Heart right ventricle (tissue), 16 donors: ENCODE data around the gene QRFP. TPM values are rescaled to one million over a fixed set of nuclear protein-coding genes. Genes with fewer than 3 reads are reported as not detected.

ENCODE experiments used
- ATAC-seq, 8 donors: fragments of 200-7000 bp; cut with Tn5 transposase; one replicate each; pipeline ENCODE4 v1.9.1; 2020; ENCODE audit warnings: mild to moderate bottlenecking in 8 of 8, moderate library complexity in 8 of 8, moderate number of reproducible peaks in 1 of 8
- DNase-seq, 2 donors: peaks; one replicate each; pipeline ENCODE4 v3.0.0-alpha.2; 2020
- H3K27ac ChIP-seq, 10 donors: fragments of 200-600 bp; sonication (generic) in 2 of 10; one replicate each; pipeline versions ENCODE4 v1.5.0 to v1.8.0; 2020 to 2022; ENCODE audit warnings: mild to moderate bottlenecking in 3 of 10
- H3K27me3 ChIP-seq, 7 donors: fragments of 200-600 bp; one replicate each; pipeline ENCODE4 v1.8.0; 2021 to 2022; ENCODE audit warnings: mild to moderate bottlenecking in 2 of 7
- H3K36me3 ChIP-seq, 9 donors: fragments of 200-600 bp; sonication (generic) in 1 of 9; one replicate each; pipeline versions ENCODE4 v1.5.0 to v1.8.0; 2020 to 2022; ENCODE audit warnings: mild to moderate bottlenecking in 2 of 9
- H3K4me1 ChIP-seq, 9 donors: fragments of 200-600 bp; sonication (generic) in 1 of 9; one replicate each; pipeline versions ENCODE4 v1.5.0 to v1.8.0; 2020 to 2022; ENCODE audit warnings: mild to moderate bottlenecking in 4 of 9
- H3K4me3 ChIP-seq, 10 donors: fragments of 200-600 bp; sonication (generic) in 2 of 10; one replicate each; pipeline versions ENCODE4 v1.5.0 to v1.8.0; 2020 to 2022; ENCODE audit warnings: mild to moderate bottlenecking in 7 of 10, moderate library complexity in 2 of 10
- H3K9me3 ChIP-seq, 11 donors: fragments of 200-600 bp in 10 of 11; sonication (generic) in 2 of 11; one replicate each; pipeline versions ENCODE4 v1.5.0 to v1.8.0; 2013 to 2022; ENCODE audit warnings: mild to moderate bottlenecking in 2 of 11, control low read depth in 1 of 11, moderate library complexity in 1 of 11
- WGBS, 2 donors: extraction: QIAGEN DNeasy Blood & Tissue Kit; methylation state at CpG; one replicate each; pipeline ENCODE4 v1.1.7; 2013; ENCODE audit warnings: inconsistent platforms in 1 of 2; 5-methylcytosine and 5-hydroxymethylcytosine counted together
- intact Hi-C, 10 donors: fragments of 100-400 bp; cut with DNase I; formaldehyde crosslinking; loops; one replicate each; pipeline versions ENCODE4 v1.11.1 to v1.14.2; 2022
- polyA plus RNA-seq, 2 donors: library from polyadenylated mRNA; stranded (reverse); fragments of 200-250 nt; gene quantifications; one replicate each; pipeline ENCODE4 v1.2.3, GENCODE V29; 2013
- total RNA-seq, 10 donors: library from RNA; stranded (reverse); fragmentation: NEBNext Ultra II Directional in 3 of 10; extraction: Animal tissue kit (Norgen Biotek cat#: 25700) in 3 of 10; gene quantifications; one replicate each; pipeline versions ENCODE4 v1.2.1 to v1.2.4, GENCODE V29; 2021 to 2023
- TF ChIP-seq, protein P1 (sequence below), 9 donors: fragments of 200-600 bp; sonication (generic) in 2 of 9; IDR thresholded peaks; one replicate each; pipeline versions ENCODE4 v1.5.0 to v1.8.0; 2021 to 2022; ENCODE audit warnings: antibody characterized with exemption in 9 of 9, mild to moderate bottlenecking in 5 of 9, moderate library complexity in 1 of 9
- donor health status: Arrhythmogenic right ventricular cardiomyopathy.
- donor health status: ischemic (EF 13 %, LVEDD 7.1; RV severe dilation, severe dysfunction).
- donor health status: healthy with polysubstance abuse.
- donor health status: DM: no; HTN: yes; CAD: no.
- donor health status: DM: no; HTN: no; CAD: no.
- donor health status: ischemic (EF 25% LVEDD 6.9; RV normal size, moderate dysfunction).
- donor health status: ischemic (EF 25% LVEDD 5.7; RV mildly dilated, moderate dysfunction).
- donor health status: healthy.
- donor health status: DM: yes; HTN: yes; CAD: no.
- donor health status: Ischemic cardiomyopathy.
- donor health status: ischemic (EF 35%, LVEDD 5.7; RV mildly dilated, moderate dysfunction).
- donor health status: nonischemic (EF 11% LVEDD 7.7; RV severe dilation, severe dysfunction).
- donor health status: DM: yes; HTN: yes; CAD: no.
- donor health status: PGD.
- donor health status: ischemic (EF 29% LVEDD 5.4; RV normal size, mild dysfunction).
- donor health status: nonischemic (EF 23%, LVEDD 6.1; RV moderate dilation, normal function).

The QRFP gene
- total and polyA plus RNA-seq, 12 donors = 0.06 TPM; not detected in 11

- intact Hi-C loops = loop anchor here in 3 of 10 donors (5.0 to 10.0 kb wide), 3 partner anchors 65 to 235 kb away; no protein-coding TSS in a partner anchor
- no peak for ATAC-seq
- no peak for DNase-seq
Observed at GRCh38 chr9:130937146-130938076, 40.8 kb upstream of the QRFP start.

DNA sequence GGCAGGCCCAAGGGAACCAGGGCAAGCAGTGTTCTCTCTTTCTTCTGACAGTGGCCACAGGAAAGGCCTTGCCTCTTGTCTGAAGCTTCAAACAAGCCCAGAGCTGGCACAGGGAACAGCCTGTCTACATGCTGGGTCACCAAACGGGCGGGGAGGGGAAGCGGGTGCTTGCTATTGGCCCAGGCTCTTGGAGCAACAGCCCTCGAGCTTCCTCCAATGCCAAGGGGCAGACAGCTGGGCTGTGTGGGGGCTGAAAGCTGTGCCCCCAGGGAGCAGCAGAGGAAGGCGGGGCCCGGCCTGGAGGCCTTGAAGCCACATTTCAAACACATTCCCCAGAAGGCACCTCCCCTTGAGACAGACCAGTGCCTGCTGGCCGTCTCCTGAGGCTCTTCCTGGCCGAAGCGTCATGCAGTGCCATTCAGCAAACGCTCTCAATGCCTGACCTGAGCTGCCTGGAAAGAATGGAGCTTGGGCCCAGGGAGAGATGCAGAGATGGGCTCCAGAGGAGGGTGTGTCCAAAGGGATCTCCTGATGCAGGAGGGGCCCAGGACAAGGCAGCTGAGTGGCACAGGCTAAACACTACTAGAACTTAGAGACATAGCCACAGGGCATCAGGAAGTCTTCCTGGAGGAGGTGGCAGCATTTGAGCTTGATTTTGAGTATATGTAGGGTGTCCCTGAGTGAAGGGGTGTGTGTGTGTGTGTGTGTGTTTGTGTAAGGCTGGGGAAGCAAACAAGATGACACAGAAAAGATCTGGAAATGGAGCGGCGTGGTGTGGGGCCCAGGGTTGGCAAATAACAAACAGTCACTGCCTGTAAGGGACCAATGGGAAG lies 39.9 kb upstream of the QRFP start:
- intact Hi-C loops = loop anchor here in 3 of 10 donors (5.0 to 10.0 kb wide), 3 partner anchors 64 to 234 kb away; no protein-coding TSS in a partner anchor
- ATAC-seq (peak in 1 of 8 donors; percentile 3), DNase-seq (no peak)
- H3K4me1 ChIP-seq = peaks cover 12 to 64% (median 29%) of the 10 kb centered on the region in 9 donors
- no peaks in the 10 kb centered on the region for H3K9me3 ChIP-seq
- WGBS, 2 donors = 51 to 77% methylated on average over 12 of the region's 12 CpGs
- H3K27ac ChIP-seq = no peak overlapping the region
- H3K4me3 ChIP-seq = no peak overlapping the region
- TF ChIP-seq, protein P1, sequence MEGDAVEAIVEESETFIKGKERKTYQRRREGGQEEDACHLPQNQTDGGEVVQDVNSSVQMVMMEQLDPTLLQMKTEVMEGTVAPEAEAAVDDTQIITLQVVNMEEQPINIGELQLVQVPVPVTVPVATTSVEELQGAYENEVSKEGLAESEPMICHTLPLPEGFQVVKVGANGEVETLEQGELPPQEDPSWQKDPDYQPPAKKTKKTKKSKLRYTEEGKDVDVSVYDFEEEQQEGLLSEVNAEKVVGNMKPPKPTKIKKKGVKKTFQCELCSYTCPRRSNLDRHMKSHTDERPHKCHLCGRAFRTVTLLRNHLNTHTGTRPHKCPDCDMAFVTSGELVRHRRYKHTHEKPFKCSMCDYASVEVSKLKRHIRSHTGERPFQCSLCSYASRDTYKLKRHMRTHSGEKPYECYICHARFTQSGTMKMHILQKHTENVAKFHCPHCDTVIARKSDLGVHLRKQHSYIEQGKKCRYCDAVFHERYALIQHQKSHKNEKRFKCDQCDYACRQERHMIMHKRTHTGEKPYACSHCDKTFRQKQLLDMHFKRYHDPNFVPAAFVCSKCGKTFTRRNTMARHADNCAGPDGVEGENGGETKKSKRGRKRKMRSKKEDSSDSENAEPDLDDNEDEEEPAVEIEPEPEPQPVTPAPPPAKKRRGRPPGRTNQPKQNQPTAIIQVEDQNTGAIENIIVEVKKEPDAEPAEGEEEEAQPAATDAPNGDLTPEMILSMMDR (IDR thresholded peaks at IDR 0.05) = no peak
- peaks cover 37 to 96% (median 90%) of the 10 kb centered on the region in 7 donors for H3K27me3 ChIP-seq
- H3K36me3 ChIP-seq = no peaks in the 10 kb centered on the region

More at GRCh38 chr9:130937146-130938076, 40.8 kb upstream of the QRFP start:
- Histone ChIP-seq H3K4me3 (no peak overlapping the region), H3K36me3 (no peaks in the 10 kb centered on the region), H3K9me3 (no peaks in the 10 kb centered on the region), H3K27ac (no peak overlapping the region), H3K4me1 (peaks cover 8 to 55% (median 23%) of the 10 kb centered on the region in 9 donors), H3K27me3 (peaks cover 37 to 99% (median 97%) of the 10 kb centered on the region in 7 donors)
- TF ChIP-seq, protein P1 (IDR thresholded peaks at IDR 0.05) = no peak
- 71 to 73% methylated on average over 23 of the region's 23 CpGs for WGBS, 2 donors

GRCh38 chr9:130935648-130936271 lies 39.1 kb upstream of the QRFP start:
- intact Hi-C loops = loop anchor here in 3 of 10 donors (5.0 to 10.0 kb wide), 3 partner anchors 63 to 233 kb away; no protein-coding TSS in a partner anchor
- Histone ChIP-seq H3K36me3 (no peaks in the 10 kb centered on the region), H3K9me3 (no peaks in the 10 kb centered on the region), H3K27me3 (peaks cover 37 to 89% (median 83%) of the 10 kb centered on the region in 7 donors), H3K4me1 (peaks cover 12 to 62% (median 26%) of the 10 kb centered on the region in 9 donors), H3K4me3 (no peak overlapping the region), H3K27ac (no peak overlapping the region)
- TF ChIP-seq, protein P1 (IDR thresholded peaks at IDR 0.05) = no peak
- DNase-seq = no peak
- ATAC-seq = no peak
- WGBS, 2 donors = 77 to 79% methylated on average over 13 of the region's 13 CpGs
